ENCODE results near the gene TSPAN11. TPM values are rescaled to one million over a fixed set of nuclear protein-coding genes. Genes with fewer than 3 reads are reported as not detected.
"Not testable (repeated sequence)": the region's sequence is repeated elsewhere in the genome, so short reads cannot be mapped to it uniquely, and the experiment has no call there.

The TSPAN11 gene
- total and polyA plus RNA-seq, 2 experiments from 2014 or later, result 2.1 to 6.0 TPM

DNA sequence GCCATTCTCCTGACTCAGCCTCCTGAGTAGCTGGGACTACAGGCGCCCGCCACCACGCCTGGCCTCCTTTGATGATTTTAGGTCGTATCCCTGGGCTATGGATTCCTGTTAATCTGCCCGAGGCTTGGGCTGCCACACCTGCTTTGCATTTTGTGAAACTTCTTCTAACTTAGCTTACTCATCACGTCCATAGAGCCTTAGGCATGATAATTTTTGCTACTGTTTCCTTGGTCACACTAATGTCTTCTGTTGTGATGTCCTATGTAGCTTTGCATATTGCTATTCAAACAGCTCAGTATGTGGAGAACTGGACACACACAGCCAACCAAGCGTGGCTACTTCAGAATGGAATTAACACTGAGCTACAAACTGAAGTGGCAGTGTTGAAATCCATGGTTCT, 99.7 kb downstream of the TSPAN11 start (continued):
- TF ChIP-seq NANOG (IDR thresholded peaks at IDR 0.05; ENCODE audit: borderline replicate concordance), result no peak
- TF ChIP-seq, protein P1, sequence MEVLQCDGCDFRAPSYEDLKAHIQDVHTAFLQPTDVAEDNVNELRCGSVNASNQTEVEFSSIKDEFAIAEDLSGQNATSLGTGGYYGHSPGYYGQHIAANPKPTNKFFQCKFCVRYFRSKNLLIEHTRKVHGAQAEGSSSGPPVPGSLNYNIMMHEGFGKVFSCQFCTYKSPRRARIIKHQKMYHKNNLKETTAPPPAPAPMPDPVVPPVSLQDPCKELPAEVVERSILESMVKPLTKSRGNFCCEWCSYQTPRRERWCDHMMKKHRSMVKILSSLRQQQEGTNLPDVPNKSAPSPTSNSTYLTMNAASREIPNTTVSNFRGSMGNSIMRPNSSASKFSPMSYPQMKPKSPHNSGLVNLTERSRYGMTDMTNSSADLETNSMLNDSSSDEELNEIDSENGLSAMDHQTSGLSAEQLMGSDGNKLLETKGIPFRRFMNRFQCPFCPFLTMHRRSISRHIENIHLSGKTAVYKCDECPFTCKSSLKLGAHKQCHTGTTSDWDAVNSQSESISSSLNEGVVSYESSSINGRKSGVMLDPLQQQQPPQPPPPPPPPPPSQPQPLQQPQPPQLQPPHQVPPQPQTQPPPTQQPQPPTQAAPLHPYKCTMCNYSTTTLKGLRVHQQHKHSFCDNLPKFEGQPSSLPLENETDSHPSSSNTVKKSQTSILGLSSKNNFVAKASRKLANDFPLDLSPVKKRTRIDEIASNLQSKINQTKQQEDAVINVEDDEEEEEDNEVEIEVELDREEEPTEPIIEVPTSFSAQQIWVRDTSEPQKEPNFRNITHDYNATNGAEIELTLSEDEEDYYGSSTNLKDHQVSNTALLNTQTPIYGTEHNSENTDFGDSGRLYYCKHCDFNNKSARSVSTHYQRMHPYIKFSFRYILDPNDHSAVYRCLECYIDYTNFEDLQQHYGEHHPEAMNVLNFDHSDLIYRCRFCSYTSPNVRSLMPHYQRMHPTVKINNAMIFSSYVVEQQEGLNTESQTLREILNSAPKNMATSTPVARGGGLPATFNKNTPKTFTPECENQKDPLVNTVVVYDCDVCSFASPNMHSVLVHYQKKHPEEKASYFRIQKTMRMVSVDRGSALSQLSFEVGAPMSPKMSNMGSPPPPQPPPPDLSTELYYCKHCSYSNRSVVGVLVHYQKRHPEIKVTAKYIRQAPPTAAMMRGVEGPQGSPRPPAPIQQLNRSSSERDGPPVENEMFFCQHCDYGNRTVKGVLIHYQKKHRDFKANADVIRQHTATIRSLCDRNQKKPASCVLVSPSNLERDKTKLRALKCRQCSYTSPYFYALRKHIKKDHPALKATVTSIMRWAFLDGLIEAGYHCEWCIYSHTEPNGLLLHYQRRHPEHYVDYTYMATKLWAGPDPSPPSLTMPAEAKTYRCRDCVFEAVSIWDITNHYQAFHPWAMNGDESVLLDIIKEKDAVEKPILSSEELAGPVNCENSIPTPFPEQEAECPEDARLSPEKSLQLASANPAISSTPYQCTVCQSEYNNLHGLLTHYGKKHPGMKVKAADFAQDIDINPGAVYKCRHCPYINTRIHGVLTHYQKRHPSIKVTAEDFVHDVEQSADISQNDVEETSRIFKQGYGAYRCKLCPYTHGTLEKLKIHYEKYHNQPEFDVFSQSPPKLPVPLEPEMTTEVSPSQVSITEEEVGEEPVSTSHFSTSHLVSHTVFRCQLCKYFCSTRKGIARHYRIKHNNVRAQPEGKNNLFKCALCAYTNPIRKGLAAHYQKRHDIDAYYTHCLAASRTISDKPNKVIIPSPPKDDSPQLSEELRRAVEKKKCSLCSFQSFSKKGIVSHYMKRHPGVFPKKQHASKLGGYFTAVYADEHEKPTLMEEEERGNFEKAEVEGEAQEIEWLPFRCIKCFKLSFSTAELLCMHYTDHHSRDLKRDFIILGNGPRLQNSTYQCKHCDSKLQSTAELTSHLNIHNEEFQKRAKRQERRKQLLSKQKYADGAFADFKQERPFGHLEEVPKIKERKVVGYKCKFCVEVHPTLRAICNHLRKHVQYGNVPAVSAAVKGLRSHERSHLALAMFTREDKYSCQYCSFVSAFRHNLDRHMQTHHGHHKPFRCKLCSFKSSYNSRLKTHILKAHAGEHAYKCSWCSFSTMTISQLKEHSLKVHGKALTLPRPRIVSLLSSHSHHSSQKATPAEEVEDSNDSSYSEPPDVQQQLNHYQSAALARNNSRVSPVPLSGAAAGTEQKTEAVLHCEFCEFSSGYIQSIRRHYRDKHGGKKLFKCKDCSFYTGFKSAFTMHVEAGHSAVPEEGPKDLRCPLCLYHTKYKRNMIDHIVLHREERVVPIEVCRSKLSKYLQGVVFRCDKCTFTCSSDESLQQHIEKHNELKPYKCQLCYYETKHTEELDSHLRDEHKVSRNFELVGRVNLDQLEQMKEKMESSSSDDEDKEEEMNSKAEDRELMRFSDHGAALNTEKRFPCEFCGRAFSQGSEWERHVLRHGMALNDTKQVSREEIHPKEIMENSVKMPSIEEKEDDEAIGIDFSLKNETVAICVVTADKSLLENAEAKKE (CRISPR knock-in tag; IDR thresholded peaks at IDR 0.05), result no peak

DNA sequence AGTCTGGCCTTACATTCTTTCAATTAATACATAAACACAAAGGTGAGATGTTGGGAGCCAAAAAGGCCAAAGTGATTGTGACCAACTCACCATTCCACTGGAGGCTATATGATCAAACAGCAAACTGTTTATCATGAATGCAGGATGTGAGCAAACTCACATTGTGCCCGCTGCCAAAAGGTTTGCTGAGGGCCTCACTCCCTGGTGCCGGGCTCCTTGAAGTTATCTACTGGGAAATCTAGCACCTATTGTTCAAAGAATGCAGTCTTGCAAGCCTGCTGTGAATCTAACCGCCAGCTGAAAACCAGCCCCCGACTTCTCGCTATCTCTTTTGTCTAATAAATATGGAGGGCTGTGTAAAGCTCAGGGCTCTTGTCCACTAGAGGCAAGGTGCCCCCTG, 100.5 kb downstream of the TSPAN11 start:
- H3K4me2 ChIP-seq; H3K27me3 Mint-ChIP-seq (ENCODE audit: insufficient read depth, low read depth, poor library complexity); H3K4me3 Mint-ChIP-seq; H4K20me1 ChIP-seq (replicated peaks; ENCODE audit: insufficient read depth); H3K9me3 Mint-ChIP-seq; H3F3A ChIP-seq (replicated peaks; ENCODE audit: low read depth); H3K9me2 ChIP-seq (ENCODE audit: insufficient read depth); H3K36me3 ChIP-seq (ENCODE audit: insufficient read depth); H3K79me2 ChIP-seq (replicated peaks; ENCODE audit: insufficient read depth); H3K36me3 Mint-ChIP-seq (ENCODE audit: low read depth); DNase-seq (ENCODE audit: low spot score); H2AFZ ChIP-seq; H3K27ac Mint-ChIP-seq; H3K27ac ChIP-seq (ENCODE audit: low read depth); H3K27me3 ChIP-seq (ENCODE audit: insufficient read depth); H3K4me3 ChIP-seq; ATAC-seq; H3K4me1 ChIP-seq (ENCODE audit: insufficient read depth): not testable (repeated sequence)
- H3K4me1 Mint-ChIP-seq, result peaks cover 19% of the 10 kb centered on the region

DNA sequence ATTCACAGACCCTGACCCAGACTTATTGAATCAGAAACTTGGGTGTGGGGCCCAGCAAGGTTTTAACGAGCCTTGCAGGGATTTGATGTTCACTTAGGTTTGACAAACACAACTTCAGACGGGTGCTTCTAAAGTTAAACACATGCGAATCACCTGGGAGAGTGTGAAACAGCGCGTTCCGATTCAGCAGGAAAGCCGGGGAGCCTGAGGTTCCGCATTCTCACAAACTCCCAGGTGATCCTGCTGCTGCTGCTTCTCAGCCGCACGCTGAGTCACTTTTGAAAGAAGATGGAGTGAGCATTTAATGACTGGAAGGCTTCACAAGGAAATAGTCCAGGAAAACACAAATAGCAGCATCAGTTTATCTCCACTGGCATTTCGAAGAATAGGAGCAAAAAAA, 102.9 kb downstream of the TSPAN11 start:
- H3K4me2 ChIP-seq, result no peak overlapping the region
- Mint-ChIP-seq H3K27me3 (ENCODE audit: insufficient read depth, low read depth, poor library complexity) (peaks cover 6% of the 10 kb centered on the region), H3K9me3 (peaks cover 7% of the 10 kb centered on the region), H3K4me3 (no peak overlapping the region), H3K36me3 (ENCODE audit: low read depth) (peaks cover 9% of the 10 kb centered on the region), H3K4me1 (peaks cover 5% of the 10 kb centered on the region; the same call in 2 of the 3 replicates), H3K27ac (no peak overlapping the region)
- DNase-seq (ENCODE audit: low spot score) (no peak), ATAC-seq (peak; percentile 36; the same call in 1 of the 3 replicates)
- H3F3A ChIP-seq (replicated peaks; ENCODE audit: low read depth), result no peaks in the 10 kb centered on the region
- H4K20me1 ChIP-seq (replicated peaks; ENCODE audit: insufficient read depth), result peaks cover 4% of the 10 kb centered on the region; the same call in 1 of the 2 replicates
- no peaks in the 10 kb centered on the region for H3K4me1 ChIP-seq (ENCODE audit: insufficient read depth)
- H2AFZ ChIP-seq, result no peak overlapping the region
- TF ChIP-seq, protein P2, sequence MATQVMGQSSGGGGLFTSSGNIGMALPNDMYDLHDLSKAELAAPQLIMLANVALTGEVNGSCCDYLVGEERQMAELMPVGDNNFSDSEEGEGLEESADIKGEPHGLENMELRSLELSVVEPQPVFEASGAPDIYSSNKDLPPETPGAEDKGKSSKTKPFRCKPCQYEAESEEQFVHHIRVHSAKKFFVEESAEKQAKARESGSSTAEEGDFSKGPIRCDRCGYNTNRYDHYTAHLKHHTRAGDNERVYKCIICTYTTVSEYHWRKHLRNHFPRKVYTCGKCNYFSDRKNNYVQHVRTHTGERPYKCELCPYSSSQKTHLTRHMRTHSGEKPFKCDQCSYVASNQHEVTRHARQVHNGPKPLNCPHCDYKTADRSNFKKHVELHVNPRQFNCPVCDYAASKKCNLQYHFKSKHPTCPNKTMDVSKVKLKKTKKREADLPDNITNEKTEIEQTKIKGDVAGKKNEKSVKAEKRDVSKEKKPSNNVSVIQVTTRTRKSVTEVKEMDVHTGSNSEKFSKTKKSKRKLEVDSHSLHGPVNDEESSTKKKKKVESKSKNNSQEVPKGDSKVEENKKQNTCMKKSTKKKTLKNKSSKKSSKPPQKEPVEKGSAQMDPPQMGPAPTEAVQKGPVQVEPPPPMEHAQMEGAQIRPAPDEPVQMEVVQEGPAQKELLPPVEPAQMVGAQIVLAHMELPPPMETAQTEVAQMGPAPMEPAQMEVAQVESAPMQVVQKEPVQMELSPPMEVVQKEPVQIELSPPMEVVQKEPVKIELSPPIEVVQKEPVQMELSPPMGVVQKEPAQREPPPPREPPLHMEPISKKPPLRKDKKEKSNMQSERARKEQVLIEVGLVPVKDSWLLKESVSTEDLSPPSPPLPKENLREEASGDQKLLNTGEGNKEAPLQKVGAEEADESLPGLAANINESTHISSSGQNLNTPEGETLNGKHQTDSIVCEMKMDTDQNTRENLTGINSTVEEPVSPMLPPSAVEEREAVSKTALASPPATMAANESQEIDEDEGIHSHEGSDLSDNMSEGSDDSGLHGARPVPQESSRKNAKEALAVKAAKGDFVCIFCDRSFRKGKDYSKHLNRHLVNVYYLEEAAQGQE (IDR thresholded peaks at IDR 0.05; ENCODE audit: unreplicated experiment), result no peak
- no peak for TF ChIP-seq EZH2 (IDR thresholded peaks at IDR 0.05; ENCODE audit: low read depth, unreplicated experiment)
- no peak overlapping the region for H3K4me3 ChIP-seq
- H3K36me3 ChIP-seq (ENCODE audit: insufficient read depth), result no peaks in the 10 kb centered on the region
- no peaks in the 10 kb centered on the region for H3K79me2 ChIP-seq (replicated peaks; ENCODE audit: insufficient read depth)
- no peaks in the 10 kb centered on the region for H3K9me2 ChIP-seq (ENCODE audit: insufficient read depth)
- H3K27ac ChIP-seq (ENCODE audit: low read depth), result no peak overlapping the region
- no peaks in the 10 kb centered on the region for H3K27me3 ChIP-seq (ENCODE audit: insufficient read depth)

Measured in GM23338 (cell line).